Measurements from ENCODE around the gene TBC1D9.

GRCh38 chr4:140777894-140778293 is 21.7 kb upstream of the TBC1D9 start:
- TF ChIP-seq, protein P1, sequence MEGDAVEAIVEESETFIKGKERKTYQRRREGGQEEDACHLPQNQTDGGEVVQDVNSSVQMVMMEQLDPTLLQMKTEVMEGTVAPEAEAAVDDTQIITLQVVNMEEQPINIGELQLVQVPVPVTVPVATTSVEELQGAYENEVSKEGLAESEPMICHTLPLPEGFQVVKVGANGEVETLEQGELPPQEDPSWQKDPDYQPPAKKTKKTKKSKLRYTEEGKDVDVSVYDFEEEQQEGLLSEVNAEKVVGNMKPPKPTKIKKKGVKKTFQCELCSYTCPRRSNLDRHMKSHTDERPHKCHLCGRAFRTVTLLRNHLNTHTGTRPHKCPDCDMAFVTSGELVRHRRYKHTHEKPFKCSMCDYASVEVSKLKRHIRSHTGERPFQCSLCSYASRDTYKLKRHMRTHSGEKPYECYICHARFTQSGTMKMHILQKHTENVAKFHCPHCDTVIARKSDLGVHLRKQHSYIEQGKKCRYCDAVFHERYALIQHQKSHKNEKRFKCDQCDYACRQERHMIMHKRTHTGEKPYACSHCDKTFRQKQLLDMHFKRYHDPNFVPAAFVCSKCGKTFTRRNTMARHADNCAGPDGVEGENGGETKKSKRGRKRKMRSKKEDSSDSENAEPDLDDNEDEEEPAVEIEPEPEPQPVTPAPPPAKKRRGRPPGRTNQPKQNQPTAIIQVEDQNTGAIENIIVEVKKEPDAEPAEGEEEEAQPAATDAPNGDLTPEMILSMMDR (IDR thresholded peaks at IDR 0.05 in 4 of 5, conservative IDR thresholded peaks at IDR 0.05 in 1 of 5): no peak
- TF ChIP-seq POLR2A (IDR thresholded peaks at IDR 0.05): no peak
